ENCODE data around the gene ADAMTS16. TPM values are rescaled to one million over a fixed set of nuclear protein-coding genes. Genes with fewer than 3 reads are reported as not detected.

The ADAMTS16 gene
- total and polyA plus RNA-seq, 10 donors = not detected

DNA sequence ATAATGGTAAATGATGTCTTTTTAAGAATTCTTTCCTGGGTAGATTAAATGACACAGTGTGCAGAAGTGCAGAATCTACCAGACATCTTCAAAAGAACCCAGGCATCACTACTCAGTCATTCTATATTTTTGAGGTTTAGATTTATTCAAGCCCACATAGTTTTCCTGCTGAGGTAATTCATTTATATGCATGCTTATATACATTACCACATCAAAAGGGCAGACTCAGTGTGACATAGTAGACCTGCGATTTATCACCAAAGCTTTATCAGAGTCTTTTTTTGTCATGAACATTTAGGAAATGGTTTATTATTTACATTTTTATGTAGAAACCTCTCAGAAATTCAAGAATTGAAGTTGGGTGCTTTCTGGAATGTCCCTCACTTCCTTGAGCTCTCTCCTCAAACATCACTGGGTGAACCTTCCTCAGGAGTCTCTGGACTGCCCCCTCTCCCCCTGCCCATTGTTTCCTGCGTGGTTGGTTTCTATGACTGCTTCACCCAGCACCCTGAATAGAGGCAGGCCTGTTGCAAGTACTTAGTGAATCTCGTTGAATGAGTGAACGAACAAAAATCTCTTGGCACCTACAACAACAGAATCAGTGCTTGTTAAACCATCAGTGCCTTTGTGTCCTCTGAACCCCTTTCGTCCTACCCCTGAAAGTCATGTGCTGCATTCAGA is 42.5 kb downstream of the ADAMTS16 start:
- Histone ChIP-seq H3K36me3 (no peaks in the 10 kb centered on the region), H3K27ac (no peak overlapping the region), H3K4me3 (no peak overlapping the region), H3K4me1 (no peaks in the 10 kb centered on the region), H3K9me3 (no peaks in the 10 kb centered on the region), H3K27me3 (replicated peaks in 1 of 7) (peaks cover 0 to 40% (median 0%) of the 10 kb centered on the region in 7 donors)
- intact Hi-C loops (cut with DNase I; ENCODE audit: low total_unique reads) = no loop called here
- TF ChIP-seq, protein P1, sequence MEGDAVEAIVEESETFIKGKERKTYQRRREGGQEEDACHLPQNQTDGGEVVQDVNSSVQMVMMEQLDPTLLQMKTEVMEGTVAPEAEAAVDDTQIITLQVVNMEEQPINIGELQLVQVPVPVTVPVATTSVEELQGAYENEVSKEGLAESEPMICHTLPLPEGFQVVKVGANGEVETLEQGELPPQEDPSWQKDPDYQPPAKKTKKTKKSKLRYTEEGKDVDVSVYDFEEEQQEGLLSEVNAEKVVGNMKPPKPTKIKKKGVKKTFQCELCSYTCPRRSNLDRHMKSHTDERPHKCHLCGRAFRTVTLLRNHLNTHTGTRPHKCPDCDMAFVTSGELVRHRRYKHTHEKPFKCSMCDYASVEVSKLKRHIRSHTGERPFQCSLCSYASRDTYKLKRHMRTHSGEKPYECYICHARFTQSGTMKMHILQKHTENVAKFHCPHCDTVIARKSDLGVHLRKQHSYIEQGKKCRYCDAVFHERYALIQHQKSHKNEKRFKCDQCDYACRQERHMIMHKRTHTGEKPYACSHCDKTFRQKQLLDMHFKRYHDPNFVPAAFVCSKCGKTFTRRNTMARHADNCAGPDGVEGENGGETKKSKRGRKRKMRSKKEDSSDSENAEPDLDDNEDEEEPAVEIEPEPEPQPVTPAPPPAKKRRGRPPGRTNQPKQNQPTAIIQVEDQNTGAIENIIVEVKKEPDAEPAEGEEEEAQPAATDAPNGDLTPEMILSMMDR (IDR thresholded peaks at IDR 0.05 in 8 of 11, conservative IDR thresholded peaks at IDR 0.05 in 3 of 11) = no peak
- TF ChIP-seq POLR2A (IDR thresholded peaks at IDR 0.05) (no peak), POLR2AphosphoS5 (IDR thresholded peaks at IDR 0.05) (no peak)
- 33 to 58% (median 41%) methylated on average over 5 of the region's 5 CpGs for WGBS, 5 donors
- DNase-seq = no peak

DNA sequence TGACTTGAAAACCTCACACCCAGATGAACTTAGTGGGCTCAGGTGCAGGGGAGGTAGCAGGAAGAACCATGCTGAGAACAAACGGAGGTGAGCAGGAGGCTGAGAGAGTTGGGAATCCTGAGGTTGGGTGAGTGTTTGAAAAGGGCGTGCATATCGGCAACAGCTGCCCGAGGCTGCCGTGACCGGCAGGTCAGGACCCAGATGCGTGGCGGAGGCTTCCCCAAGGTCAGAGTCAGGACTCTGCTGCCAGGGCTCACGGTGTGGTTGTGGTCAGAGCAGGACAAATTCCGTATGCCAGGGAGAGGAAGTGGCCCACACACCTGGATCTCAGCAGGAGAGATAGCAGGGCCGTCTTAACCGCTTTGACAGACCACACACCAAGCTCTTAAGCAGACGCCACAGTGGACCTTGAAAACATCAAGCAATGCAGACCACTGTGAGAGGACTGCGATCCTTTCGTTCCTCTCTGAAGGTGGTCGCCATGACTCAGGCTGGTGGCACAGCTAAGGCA is 43.1 kb downstream of the ADAMTS16 start:
- Histone ChIP-seq H3K36me3 (no peaks in the 10 kb centered on the region), H3K9me3 (no peaks in the 10 kb centered on the region), H3K4me3 (no peak overlapping the region), H3K27ac (no peak overlapping the region), H3K27me3 (replicated peaks in 1 of 7) (peaks cover 0 to 40% (median 0%) of the 10 kb centered on the region in 7 donors), H3K4me1 (no peaks in the 10 kb centered on the region)
- 14 to 25% (median 19%) methylated on average over 16 of the region's 16 CpGs for WGBS, 5 donors
- DNase-seq = no peak
- TF ChIP-seq, protein P1 (IDR thresholded peaks at IDR 0.05 in 8 of 11, conservative IDR thresholded peaks at IDR 0.05 in 3 of 11) = no peak
- TF ChIP-seq POLR2AphosphoS5 (IDR thresholded peaks at IDR 0.05) (no peak), POLR2A (IDR thresholded peaks at IDR 0.05) (no peak)
- intact Hi-C loops (cut with DNase I; ENCODE audit: low total_unique reads) = no loop called here

DNA sequence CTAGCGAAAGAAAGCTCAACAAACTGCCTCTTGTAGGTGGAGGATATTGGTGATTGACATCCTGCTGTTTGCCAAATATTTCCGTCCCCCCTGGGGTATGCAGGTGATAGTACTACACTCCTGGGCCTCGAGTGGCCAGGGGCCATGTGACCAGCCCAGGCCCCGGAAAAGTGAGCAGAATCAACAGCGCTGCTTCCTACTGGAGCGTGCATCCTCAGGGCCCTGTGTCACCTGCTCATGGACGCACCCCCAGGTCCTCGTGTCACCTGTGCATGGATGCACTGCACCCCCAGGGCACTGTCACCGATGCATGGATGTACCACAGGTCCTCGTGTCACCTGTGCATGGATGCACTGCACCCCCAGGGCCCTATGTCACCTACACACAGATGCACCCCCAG is 43.8 kb downstream of the ADAMTS16 start:
- Histone ChIP-seq H3K9me3 (no peaks in the 10 kb centered on the region), H3K27me3 (replicated peaks in 1 of 7) (peaks cover 0 to 40% (median 0%) of the 10 kb centered on the region in 7 donors), H3K27ac (no peak overlapping the region), H3K36me3 (no peaks in the 10 kb centered on the region), H3K4me3 (no peak overlapping the region), H3K4me1 (no peaks in the 10 kb centered on the region)
- TF ChIP-seq POLR2AphosphoS5 (IDR thresholded peaks at IDR 0.05) (no peak), POLR2A (IDR thresholded peaks at IDR 0.05) (no peak)
- TF ChIP-seq, protein P1 (IDR thresholded peaks at IDR 0.05 in 8 of 11, conservative IDR thresholded peaks at IDR 0.05 in 3 of 11) = no peak
- DNase-seq = no peak
- intact Hi-C loops (cut with DNase I; ENCODE audit: low total_unique reads) = no loop called here
- 67 to 76% (median 75%) methylated on average over 9 to 10 of the region's 10 CpGs for WGBS, 5 donors

DNA sequence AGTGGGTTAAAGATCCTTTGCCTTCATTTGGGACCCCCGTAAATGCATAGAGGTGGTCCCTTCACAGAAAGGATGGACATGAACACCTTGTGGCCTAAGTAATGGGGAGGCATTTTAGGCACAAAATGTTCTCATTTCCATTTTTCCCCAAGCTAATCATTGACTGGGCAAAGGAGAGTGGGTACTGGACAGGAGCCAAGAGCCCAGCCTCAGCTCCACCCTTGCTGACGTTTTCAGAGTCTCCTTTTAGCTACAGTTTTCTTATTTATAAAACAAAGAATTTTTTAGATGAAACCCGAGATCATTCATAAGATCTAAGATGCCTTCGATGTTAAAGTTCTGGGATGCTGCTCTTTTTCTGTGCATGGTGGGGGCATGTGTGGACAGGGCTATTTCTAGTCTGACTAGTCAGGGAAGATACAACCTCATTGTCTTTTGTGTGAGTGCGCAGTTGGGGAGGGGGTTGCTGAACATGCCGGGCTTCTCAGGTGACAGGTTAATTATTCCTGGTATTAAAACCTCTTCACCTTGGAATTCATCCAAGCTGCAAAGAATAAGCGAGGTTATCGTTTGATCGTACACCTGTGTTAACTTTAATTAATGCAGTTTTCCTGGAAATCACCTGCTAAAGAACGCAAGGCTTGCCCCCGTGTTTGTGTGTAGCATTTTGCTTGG is 48.4 kb downstream of the ADAMTS16 start:
- intact Hi-C loops (cut with DNase I; ENCODE audit: low total_unique reads) = no loop called here
- WGBS, 5 donors = 59 to 79% (median 68%) methylated on average over 11 of the region's 11 CpGs
- Histone ChIP-seq H3K27ac (no peak overlapping the region), H3K4me3 (no peak overlapping the region), H3K9me3 (no peaks in the 10 kb centered on the region), H3K4me1 (peaks cover 0 to 4% (median 0%) of the 10 kb centered on the region in 6 donors), H3K36me3 (no peaks in the 10 kb centered on the region), H3K27me3 (replicated peaks in 1 of 7) (peaks cover 0 to 11% (median 0%) of the 10 kb centered on the region in 7 donors)
- TF ChIP-seq POLR2AphosphoS5 (IDR thresholded peaks at IDR 0.05) = no peak
- TF ChIP-seq POLR2A (IDR thresholded peaks at IDR 0.05) = no peak
- no peak for DNase-seq
